Retinal pigment epithelial cell (primary cell): Measurements from ENCODE around the gene METTL13.

Source experiments
- DNase-seq: peaks from one replicate; pipeline ENCODE4 v3.0.0-alpha.2; 2010; ENCODE audit warnings: low read depth
- H3K4me3 ChIP-seq: 2 replicates; pipeline ENCODE4 v1.5.1; 2011; ENCODE audit warnings: mild to moderate bottlenecking, low read length, control low read depth, moderate library complexity
- TF ChIP-seq, protein P1 (sequence below): conservative IDR thresholded peaks from 2 replicates; pipeline ENCODE4 v1.5.1; 2011; ENCODE audit warnings: low read depth, low read length, control low read depth, inconsistent platforms

Gene METTL13

DNA sequence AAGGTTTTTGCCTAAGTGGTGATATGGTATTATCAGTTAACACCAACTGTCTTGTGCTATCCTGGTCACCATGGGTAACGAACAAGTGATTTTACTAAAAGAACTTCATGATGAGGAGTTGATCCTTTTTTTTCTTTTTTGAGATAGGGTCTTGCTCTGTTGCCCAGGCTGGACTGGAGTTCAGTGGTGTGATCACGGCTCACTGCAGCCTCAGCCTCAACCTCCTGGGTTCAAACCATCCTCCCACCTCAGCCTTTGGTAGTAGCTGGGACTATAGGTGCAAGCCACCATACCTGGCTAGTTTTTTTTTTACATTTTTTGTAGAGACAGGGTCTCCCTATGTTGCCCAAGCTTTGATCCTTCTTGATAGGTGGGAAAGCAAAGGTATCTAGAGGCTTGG, 5.1 kb downstream of the METTL13 start:
- no peak overlapping the region for H3K4me3 ChIP-seq
- TF ChIP-seq, protein P1, sequence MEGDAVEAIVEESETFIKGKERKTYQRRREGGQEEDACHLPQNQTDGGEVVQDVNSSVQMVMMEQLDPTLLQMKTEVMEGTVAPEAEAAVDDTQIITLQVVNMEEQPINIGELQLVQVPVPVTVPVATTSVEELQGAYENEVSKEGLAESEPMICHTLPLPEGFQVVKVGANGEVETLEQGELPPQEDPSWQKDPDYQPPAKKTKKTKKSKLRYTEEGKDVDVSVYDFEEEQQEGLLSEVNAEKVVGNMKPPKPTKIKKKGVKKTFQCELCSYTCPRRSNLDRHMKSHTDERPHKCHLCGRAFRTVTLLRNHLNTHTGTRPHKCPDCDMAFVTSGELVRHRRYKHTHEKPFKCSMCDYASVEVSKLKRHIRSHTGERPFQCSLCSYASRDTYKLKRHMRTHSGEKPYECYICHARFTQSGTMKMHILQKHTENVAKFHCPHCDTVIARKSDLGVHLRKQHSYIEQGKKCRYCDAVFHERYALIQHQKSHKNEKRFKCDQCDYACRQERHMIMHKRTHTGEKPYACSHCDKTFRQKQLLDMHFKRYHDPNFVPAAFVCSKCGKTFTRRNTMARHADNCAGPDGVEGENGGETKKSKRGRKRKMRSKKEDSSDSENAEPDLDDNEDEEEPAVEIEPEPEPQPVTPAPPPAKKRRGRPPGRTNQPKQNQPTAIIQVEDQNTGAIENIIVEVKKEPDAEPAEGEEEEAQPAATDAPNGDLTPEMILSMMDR, result no peak
- DNase-seq, result no peak

GRCh38 chr1:171787686-171788480, 6.4 kb downstream of the METTL13 start:
- no peak overlapping the region for H3K4me3 ChIP-seq
- TF ChIP-seq, protein P1, result no peak
- DNase-seq, result no peak

- no peak overlapping the region for H3K4me3 ChIP-seq
- TF ChIP-seq, protein P1, result no peak
- DNase-seq, result no peak
Measured at GRCh38 chr1:171788696-171789095, 7.2 kb downstream of the METTL13 start.

- H3K4me3 ChIP-seq, result no peak overlapping the region
- no peak for DNase-seq
- TF ChIP-seq, protein P1, result no peak
Measured at GRCh38 chr1:171790318-171790717, 8.9 kb downstream of the METTL13 start.

GRCh38 chr1:171792656-171793369, 11.4 kb downstream of the METTL13 start:
- no peak for DNase-seq
- TF ChIP-seq, protein P1, result no peak
- no peak overlapping the region for H3K4me3 ChIP-seq

DNA sequence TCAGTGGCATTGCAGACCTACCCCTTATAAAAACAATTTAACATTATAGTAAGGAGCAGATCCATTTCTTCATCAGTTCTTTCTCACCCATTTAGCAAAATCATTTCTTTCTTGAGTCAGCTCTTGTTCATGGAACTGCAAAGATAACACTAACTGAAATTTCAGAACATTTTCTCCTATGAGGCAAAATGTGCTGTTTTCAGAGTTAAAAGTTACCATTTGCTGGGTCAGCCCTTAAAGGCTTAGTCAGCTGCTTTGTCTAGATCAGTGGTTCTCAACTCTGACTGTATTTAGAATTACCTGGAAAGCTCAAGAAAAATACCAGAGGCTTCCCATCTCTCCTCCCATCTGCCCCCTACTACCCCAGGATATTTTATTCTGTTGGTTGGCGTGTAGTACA, 12.2 kb downstream of the METTL13 start:
- H3K4me3 ChIP-seq, result no peak overlapping the region
- no peak for DNase-seq
- TF ChIP-seq, protein P1, result no peak
